ENCODE results near the gene SETBP1.

GRCh38 chr18:44912740-44913478 is 232.2 kb downstream of the SETBP1 start:
- TF ChIP-seq, protein P1, sequence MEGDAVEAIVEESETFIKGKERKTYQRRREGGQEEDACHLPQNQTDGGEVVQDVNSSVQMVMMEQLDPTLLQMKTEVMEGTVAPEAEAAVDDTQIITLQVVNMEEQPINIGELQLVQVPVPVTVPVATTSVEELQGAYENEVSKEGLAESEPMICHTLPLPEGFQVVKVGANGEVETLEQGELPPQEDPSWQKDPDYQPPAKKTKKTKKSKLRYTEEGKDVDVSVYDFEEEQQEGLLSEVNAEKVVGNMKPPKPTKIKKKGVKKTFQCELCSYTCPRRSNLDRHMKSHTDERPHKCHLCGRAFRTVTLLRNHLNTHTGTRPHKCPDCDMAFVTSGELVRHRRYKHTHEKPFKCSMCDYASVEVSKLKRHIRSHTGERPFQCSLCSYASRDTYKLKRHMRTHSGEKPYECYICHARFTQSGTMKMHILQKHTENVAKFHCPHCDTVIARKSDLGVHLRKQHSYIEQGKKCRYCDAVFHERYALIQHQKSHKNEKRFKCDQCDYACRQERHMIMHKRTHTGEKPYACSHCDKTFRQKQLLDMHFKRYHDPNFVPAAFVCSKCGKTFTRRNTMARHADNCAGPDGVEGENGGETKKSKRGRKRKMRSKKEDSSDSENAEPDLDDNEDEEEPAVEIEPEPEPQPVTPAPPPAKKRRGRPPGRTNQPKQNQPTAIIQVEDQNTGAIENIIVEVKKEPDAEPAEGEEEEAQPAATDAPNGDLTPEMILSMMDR (IDR thresholded peaks at IDR 0.05) = no peak
- no peak for TF ChIP-seq POLR2A (IDR thresholded peaks at IDR 0.05)
